AG04450 (cell line): Measurements from ENCODE around the gene DNAI7. TPM values are rescaled to one million over a fixed set of nuclear protein-coding genes. Genes with fewer than 3 reads are reported as not detected.
A peak's percentile ranks its signal among the peaks of the same experiment; 100 is the strongest.

Experiments
- CTCF ChIA-PET: fragments of 300-600, 350-600 bp; formaldehyde crosslinking; extraction: SDS; loops from one replicate; lab custom pipeline; 2022; ENCODE audit warnings: antibody characterized with exemption, inconsistent platforms; lab: Charles Lee
- POLR2A ChIA-PET: fragments of 350-600 bp; formaldehyde crosslinking; extraction: SDS; loops from one replicate; lab custom pipeline; 2021; ENCODE audit warnings: antibody characterized with exemption, inconsistent platforms; lab: Yijun Ruan, JAX
- DNase-seq: peaks from one replicate; pipeline ENCODE4 v3.0.0-alpha.2; 2011; ENCODE audit warnings: low read depth, low spot score
- H3K27ac ChIP-seq: one replicate; pipeline ENCODE4 v1.5.1; 2012; ENCODE audit warnings: low read depth, low read length, control low read depth
- H3K27me3 ChIP-seq: one replicate; pipeline ENCODE4 v1.6.0; 2012; ENCODE audit warnings: low read length; ENCODE audit not compliant: control insufficient read depth, insufficient read depth
- H3K4me3 ChIP-seq: 2 replicates; pipeline ENCODE4 v1.5.1; 2011; ENCODE audit warnings: mild to moderate bottlenecking, low read depth, low read length, control low read depth
- H3K9me3 ChIP-seq: 2 replicates; pipeline ENCODE4 v1.5.1; 2012; ENCODE audit warnings: low read length; ENCODE audit not compliant: control insufficient read depth, insufficient read depth
- polyA minus RNA-seq: library from RNA; depleted of rRNA, polyadenylated mRNA; stranded (reverse); fragments of >200 nt; gene quantifications from 2 replicates; pipeline ENCODE4 v1.2.3, GENCODE V29; 2011; rRNA and poly(A)+ RNA removed
- polyA plus RNA-seq: library from polyadenylated mRNA; depleted of rRNA; stranded (reverse); fragments of >200 nt; gene quantifications from 2 replicates; pipeline ENCODE4 v1.2.3, GENCODE V29; 2011; rRNA removed
- TF ChIP-seq, protein P1 (sequence below): IDR thresholded peaks from 2 replicates; pipeline ENCODE4 v1.5.1; 2011; ENCODE audit warnings: low read depth, low read length, control low read depth, inconsistent platforms

DNAI7 gene, protein sequence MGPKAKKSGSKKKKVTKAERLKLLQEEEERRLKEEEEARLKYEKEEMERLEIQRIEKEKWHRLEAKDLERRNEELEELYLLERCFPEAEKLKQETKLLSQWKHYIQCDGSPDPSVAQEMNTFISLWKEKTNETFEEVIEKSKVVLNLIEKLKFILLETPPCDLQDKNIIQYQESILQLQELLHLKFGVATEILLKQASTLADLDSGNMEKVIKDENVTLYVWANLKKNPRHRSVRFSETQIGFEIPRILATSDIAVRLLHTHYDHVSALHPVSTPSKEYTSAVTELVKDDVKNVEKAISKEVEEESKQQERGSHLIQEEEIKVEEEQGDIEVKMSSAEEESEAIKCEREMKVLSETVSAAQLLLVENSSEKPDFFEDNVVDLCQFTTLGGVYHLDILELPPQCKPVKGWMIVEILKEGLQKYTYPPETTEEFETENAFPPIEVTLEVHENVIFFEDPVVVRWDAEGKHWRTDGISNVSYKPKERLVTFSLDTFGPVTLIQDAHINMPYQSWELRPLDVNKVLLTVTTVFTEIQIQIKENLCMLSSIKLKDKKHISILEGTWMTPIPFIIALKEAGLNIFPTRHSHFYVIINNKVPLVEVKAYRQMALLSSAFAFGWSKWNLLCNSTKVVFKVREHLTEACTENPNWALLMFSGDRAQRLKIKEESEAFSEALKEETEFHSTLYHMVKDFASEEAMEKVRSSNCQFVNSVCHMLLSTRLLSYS
- polyA plus RNA-seq (0.11 and 0.26 TPM in 2 replicates), polyA minus RNA-seq (0.09 TPM in 1 of 2 replicates, not detected in the other)

- Histone ChIP-seq H3K4me3 (peak within 1 kb of the TSS; percentile 83), H3K27ac (peak within 1 kb of the TSS; percentile 92), H3K9me3 (no peaks in the 10 kb centered on the region), H3K27me3 (no peaks in the 10 kb centered on the region)
- ChIA-PET CTCF (interaction anchor here (0.7 to 1.3 kb wide), 4 partner anchors 41 to 204 kb away, joined by 3 to 4 read pairs (median 3); no protein-coding TSS in a partner anchor), POLR2A (interaction anchor here (0.5 to 1.5 kb wide), 10 partner anchors 41 to 248 kb away, joined by 3 to 7 read pairs (median 3); no protein-coding TSS in a partner anchor)
- DNase-seq: peak; percentile 82
- TF ChIP-seq, protein P1, sequence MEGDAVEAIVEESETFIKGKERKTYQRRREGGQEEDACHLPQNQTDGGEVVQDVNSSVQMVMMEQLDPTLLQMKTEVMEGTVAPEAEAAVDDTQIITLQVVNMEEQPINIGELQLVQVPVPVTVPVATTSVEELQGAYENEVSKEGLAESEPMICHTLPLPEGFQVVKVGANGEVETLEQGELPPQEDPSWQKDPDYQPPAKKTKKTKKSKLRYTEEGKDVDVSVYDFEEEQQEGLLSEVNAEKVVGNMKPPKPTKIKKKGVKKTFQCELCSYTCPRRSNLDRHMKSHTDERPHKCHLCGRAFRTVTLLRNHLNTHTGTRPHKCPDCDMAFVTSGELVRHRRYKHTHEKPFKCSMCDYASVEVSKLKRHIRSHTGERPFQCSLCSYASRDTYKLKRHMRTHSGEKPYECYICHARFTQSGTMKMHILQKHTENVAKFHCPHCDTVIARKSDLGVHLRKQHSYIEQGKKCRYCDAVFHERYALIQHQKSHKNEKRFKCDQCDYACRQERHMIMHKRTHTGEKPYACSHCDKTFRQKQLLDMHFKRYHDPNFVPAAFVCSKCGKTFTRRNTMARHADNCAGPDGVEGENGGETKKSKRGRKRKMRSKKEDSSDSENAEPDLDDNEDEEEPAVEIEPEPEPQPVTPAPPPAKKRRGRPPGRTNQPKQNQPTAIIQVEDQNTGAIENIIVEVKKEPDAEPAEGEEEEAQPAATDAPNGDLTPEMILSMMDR: 0 out of 2 replicates have a peak, but pooled peaks have one; percentile 21
Measured at GRCh38 chr12:25195056-25195971, at the start of gene DNAI7, which contains the start of gene ETFRF1. Gene DNAI7 (minus strand): TSS chr12:25195160. CDS start chr12:25195078, 82 bp downstream. Gene ETFRF1 (plus strand): TSS chr12:25195237. CDS start chr12:25203957, 8,720 bp downstream.

GRCh38 chr12:25243680-25243990 lies 48.7 kb upstream of the DNAI7 start:
- ChIA-PET POLR2A (no interaction called here), CTCF (no interaction called here)
- Histone ChIP-seq H3K9me3 (no peaks in the 10 kb centered on the region; the same call in 1 of the 2 replicates), H3K27me3 (no peaks in the 10 kb centered on the region), H3K4me3 (no peak overlapping the region), H3K27ac (no peak overlapping the region)
- TF ChIP-seq, protein P1: no peak
- DNase-seq: no peak

DNA sequence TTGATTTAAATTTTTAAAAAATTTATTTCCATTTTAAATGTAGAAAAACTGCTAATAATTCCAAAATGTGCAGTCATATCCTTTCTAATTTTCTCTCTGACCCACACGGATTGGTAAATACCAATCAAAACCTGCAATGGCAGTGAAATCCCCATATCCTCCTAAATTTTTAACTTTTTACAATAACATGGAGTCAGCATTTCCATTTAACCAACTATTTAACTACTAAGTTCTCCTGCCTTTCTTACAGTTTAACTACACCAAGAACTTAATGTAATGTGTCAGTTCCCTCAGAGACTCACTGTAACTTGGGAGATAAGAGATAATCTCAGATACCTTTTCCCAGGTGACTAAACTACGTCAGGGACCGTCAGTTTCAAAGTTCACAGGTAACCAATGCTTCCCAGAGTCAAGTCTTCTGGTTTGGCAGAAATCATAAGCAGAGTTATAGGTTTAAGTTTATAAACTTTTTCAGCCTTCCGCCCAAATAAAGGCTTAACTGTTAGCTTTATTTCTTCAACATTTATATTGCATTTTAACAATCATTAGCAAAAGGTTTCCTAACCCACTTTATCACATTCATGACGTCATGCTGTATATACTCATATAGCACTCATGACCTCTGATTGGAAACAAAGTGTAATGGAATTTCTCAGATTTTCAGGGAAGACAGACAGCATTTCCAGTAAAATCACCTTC lies 48.2 kb upstream of the DNAI7 start:
- ChIA-PET CTCF (interaction anchor here (0.6 kb wide), 1 partner anchor 113 kb away, joined by 3 read pairs; no protein-coding TSS in a partner anchor), POLR2A (no interaction called here)
- Histone ChIP-seq H3K27me3 (no peaks in the 10 kb centered on the region), H3K4me3 (no peak overlapping the region), H3K9me3 (no peaks in the 10 kb centered on the region; the same call in 1 of the 2 replicates), H3K27ac (no peak overlapping the region)
- DNase-seq: no peak
- TF ChIP-seq, protein P1: no peak
